K562 (cell line): ENCODE results near the gene IMMP2L. TPM values are rescaled to one million over a fixed set of nuclear protein-coding genes. Genes with fewer than 3 reads are reported as not detected.

ENCODE experiments used
- CBX3 ChIP-seq, 2 experiments: IDR thresholded peaks; 1 replicate in 1 of 2; 2 replicates in 1 of 2; pipeline ENCODE4 v1.6.1; 2012; ENCODE audit warnings: inconsistent platforms in 2 of 2, low read length in 2 of 2, borderline replicate concordance in 1 of 2, control low read depth in 1 of 2
- CC2D1A ChIP-seq: fragments of 450-650 bp; IDR thresholded peaks from 2 replicates; pipeline ENCODE4 v1.6.1; 2017; ENCODE audit warnings: mild to moderate bottlenecking
- EWSR1 ChIP-seq: fragments of 450-650 bp; IDR thresholded peaks from 2 replicates; pipeline ENCODE4 v1.6.1; 2018; ENCODE audit warnings: borderline replicate concordance, mild to moderate bottlenecking, low read depth, moderate library complexity; ENCODE audit not compliant: partially characterized antibody
- GABPB2 ChIP-seq: fragments of 250-450 bp; sonication (Bioruptor Pico); conservative IDR thresholded peaks from 2 replicates; pipeline ENCODE4 v1.5.1; 2021; ENCODE audit warnings: mild to moderate bottlenecking
- NFYB ChIP-seq: IDR thresholded peaks from 2 replicates; pipeline ENCODE4 v1.6.1; 2011; ENCODE audit warnings: mild to moderate bottlenecking, moderate library complexity; ENCODE audit not compliant: insufficient read length; ENCODE audit errors: extremely low read depth
- PHTF2 ChIP-seq: fragments of 250-450 bp; sonication (Bioruptor Pico); IDR thresholded peaks from 2 replicates; pipeline ENCODE4 v1.5.0; 2021; ENCODE audit warnings: mild to moderate bottlenecking
- RB1 ChIP-seq: fragments of 450-650 bp; IDR thresholded peaks from 2 replicates; pipeline ENCODE4 v1.6.1; 2017; ENCODE audit warnings: low read depth, mild to moderate bottlenecking
- RFX5 ChIP-seq: IDR thresholded peaks from 2 replicates; pipeline ENCODE4 v1.6.1; 2011; ENCODE audit warnings: low read depth, mild to moderate bottlenecking, improper control_type of control experiment, low read length
- TAF1 ChIP-seq: IDR thresholded peaks from 2 replicates; pipeline ENCODE4 v1.6.1; 2011; ENCODE audit warnings: mild to moderate bottlenecking, low read length, moderate library complexity; ENCODE audit not compliant: insufficient read depth, control insufficient read depth, severe bottlenecking; ENCODE audit errors: extremely low read depth
- ZNF274 ChIP-seq: IDR thresholded peaks from 2 replicates; pipeline ENCODE4 v1.6.1; 2011; ENCODE audit warnings: low read depth, mild to moderate bottlenecking, low read length, moderate library complexity, borderline replicate concordance
- ZNF347 ChIP-seq: fragments of 450-650 bp; formaldehyde crosslinking; IDR thresholded peaks from 2 replicates; pipeline ENCODE4 v1.4.0; 2020; ENCODE audit warnings: low read depth, mild to moderate bottlenecking, moderate library complexity
- polyA plus RNA-seq, 8 experiments: library from polyadenylated mRNA; depleted of rRNA in 4 of 8; stranded (reverse) in 5 of 8; unstranded in 3 of 8; fragments of >200 nt; fragmentation: Nextera tagmentation in 2 of 8; fragmentation: Illumina TruSeq in 1 of 8; extraction: Ambion mirVana in 2 of 8; extraction: Trizol in 1 of 8; gene quantifications; 2 replicates each; pipeline versions ENCODE4 v1.2.1 to v1.2.3, GENCODE V29; 2011 to 2014; ENCODE audit warnings: inconsistent platforms in 1 of 8, missing spikeins in 1 of 8
- total RNA-seq, 7 experiments: library from RNA; depleted of rRNA in 6 of 7; stranded (reverse); fragments of >200 nt in 6 of 7; fragmentation: Illumina TruSeq in 2 of 7; extraction: Trizol in 2 of 7; gene quantifications; 2 replicates each; pipeline versions ENCODE4 v1.2.1 to v1.2.3, GENCODE V29; 2011 to 2021; ENCODE audit warnings: low replicate concordance in 1 of 7
- TF ChIP-seq, protein P1 (sequence below): fragments of 200-400 bp; formaldehyde crosslinking; IDR thresholded peaks from 2 replicates; pipeline ENCODE4 v1.6.1; 2017; ENCODE audit warnings: mild to moderate bottlenecking, low read depth, low read length, moderate library complexity
- TF ChIP-seq, protein P2 (sequence below), 2 experiments: fragments of 450-650 bp in 1 of 2; IDR thresholded peaks; 2 replicates each; pipeline ENCODE4 v1.6.1; 2011 to 2017; ENCODE audit warnings: low read depth in 2 of 2, antibody characterized with exemption in 1 of 2, borderline replicate concordance in 1 of 2, low read length in 1 of 2, mild to moderate bottlenecking in 1 of 2, mixed read lengths in 1 of 2; ENCODE audit not compliant: control insufficient read depth in 1 of 2
- TF ChIP-seq, protein P3 (sequence below), 2 experiments: fragments of 450-650 bp; IDR thresholded peaks; 2 replicates each; pipeline ENCODE4 v1.6.1; 2018; ENCODE audit warnings: mild to moderate bottlenecking in 2 of 2, low read depth in 1 of 2; ENCODE audit not compliant: partially characterized antibody in 2 of 2

IMMP2L gene
- total and polyA plus RNA-seq, 9 of the 15 experiments (the other 6 are each of a cell fraction or from before 2014, with no cell fraction given): 29.7 to 116 (median 53.0) TPM

DNA sequence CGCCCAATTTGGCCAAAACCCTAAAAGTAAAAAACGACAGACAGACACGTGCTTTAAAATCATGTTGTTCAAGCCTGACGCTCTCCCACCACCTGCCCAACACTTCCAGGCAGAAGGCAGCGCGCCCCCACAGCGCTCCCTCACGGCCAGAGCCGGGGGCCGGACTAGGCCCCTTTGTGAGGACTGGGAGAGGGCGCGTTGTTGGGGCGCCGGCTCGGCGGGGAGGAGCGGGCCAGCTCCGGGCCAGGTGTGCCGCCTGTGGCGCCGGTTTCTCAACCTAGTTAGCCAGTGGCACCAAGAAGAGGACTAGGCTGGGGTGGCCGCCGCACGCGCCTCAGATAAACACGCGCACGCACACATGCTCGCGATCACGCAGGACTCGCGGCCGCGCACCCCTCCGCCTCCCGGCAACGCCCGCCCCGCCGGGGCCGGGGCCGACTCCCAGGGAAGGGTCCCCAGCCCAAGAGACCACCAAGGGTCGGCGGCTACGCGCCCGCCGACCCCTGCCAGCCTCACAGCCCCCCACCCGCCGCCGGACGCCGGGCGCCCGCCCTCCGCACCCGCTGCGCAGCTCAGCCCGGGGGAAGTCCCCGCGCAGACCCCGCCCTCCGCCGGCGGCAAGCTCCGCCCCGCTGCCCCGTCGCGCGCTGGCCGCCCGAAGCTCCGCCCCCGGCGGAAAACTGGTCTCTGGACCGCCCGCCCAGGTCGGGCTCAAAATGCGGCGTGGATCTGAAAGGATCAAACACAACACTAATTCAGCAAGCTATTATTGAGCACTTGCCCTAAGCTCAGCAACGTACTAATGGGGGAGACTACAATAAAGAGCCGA is at the start of gene IMMP2L (continued):
- TF ChIP-seq, protein P1, sequence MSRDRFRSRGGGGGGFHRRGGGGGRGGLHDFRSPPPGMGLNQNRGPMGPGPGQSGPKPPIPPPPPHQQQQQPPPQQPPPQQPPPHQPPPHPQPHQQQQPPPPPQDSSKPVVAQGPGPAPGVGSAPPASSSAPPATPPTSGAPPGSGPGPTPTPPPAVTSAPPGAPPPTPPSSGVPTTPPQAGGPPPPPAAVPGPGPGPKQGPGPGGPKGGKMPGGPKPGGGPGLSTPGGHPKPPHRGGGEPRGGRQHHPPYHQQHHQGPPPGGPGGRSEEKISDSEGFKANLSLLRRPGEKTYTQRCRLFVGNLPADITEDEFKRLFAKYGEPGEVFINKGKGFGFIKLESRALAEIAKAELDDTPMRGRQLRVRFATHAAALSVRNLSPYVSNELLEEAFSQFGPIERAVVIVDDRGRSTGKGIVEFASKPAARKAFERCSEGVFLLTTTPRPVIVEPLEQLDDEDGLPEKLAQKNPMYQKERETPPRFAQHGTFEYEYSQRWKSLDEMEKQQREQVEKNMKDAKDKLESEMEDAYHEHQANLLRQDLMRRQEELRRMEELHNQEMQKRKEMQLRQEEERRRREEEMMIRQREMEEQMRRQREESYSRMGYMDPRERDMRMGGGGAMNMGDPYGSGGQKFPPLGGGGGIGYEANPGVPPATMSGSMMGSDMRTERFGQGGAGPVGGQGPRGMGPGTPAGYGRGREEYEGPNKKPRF: no peak
- no peak for TF ChIP-seq ZNF347 (CRISPR knock-in tag)
- peak; percentile 76; the same call in 1 of the 2 replicates for TF ChIP-seq RFX5
- TF ChIP-seq, protein P2, sequence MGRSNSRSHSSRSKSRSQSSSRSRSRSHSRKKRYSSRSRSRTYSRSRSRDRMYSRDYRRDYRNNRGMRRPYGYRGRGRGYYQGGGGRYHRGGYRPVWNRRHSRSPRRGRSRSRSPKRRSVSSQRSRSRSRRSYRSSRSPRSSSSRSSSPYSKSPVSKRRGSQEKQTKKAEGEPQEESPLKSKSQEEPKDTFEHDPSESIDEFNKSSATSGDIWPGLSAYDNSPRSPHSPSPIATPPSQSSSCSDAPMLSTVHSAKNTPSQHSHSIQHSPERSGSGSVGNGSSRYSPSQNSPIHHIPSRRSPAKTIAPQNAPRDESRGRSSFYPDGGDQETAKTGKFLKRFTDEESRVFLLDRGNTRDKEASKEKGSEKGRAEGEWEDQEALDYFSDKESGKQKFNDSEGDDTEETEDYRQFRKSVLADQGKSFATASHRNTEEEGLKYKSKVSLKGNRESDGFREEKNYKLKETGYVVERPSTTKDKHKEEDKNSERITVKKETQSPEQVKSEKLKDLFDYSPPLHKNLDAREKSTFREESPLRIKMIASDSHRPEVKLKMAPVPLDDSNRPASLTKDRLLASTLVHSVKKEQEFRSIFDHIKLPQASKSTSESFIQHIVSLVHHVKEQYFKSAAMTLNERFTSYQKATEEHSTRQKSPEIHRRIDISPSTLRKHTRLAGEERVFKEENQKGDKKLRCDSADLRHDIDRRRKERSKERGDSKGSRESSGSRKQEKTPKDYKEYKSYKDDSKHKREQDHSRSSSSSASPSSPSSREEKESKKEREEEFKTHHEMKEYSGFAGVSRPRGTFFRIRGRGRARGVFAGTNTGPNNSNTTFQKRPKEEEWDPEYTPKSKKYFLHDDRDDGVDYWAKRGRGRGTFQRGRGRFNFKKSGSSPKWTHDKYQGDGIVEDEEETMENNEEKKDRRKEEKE (IDR thresholded peaks at IDR 0.05; ENCODE audit: borderline replicate concordance in 1 of 2, control insufficient read depth in 1 of 2, low read depth in 2 of 2, low read length in 1 of 2): peak in 1 of 2 experiments; percentile 37; a peak in 1 of 4 replicates
- TF ChIP-seq GABPB2 (CRISPR knock-in tag): no peak
- peak; percentile 85 for TF ChIP-seq RB1
- TF ChIP-seq, protein P3, sequence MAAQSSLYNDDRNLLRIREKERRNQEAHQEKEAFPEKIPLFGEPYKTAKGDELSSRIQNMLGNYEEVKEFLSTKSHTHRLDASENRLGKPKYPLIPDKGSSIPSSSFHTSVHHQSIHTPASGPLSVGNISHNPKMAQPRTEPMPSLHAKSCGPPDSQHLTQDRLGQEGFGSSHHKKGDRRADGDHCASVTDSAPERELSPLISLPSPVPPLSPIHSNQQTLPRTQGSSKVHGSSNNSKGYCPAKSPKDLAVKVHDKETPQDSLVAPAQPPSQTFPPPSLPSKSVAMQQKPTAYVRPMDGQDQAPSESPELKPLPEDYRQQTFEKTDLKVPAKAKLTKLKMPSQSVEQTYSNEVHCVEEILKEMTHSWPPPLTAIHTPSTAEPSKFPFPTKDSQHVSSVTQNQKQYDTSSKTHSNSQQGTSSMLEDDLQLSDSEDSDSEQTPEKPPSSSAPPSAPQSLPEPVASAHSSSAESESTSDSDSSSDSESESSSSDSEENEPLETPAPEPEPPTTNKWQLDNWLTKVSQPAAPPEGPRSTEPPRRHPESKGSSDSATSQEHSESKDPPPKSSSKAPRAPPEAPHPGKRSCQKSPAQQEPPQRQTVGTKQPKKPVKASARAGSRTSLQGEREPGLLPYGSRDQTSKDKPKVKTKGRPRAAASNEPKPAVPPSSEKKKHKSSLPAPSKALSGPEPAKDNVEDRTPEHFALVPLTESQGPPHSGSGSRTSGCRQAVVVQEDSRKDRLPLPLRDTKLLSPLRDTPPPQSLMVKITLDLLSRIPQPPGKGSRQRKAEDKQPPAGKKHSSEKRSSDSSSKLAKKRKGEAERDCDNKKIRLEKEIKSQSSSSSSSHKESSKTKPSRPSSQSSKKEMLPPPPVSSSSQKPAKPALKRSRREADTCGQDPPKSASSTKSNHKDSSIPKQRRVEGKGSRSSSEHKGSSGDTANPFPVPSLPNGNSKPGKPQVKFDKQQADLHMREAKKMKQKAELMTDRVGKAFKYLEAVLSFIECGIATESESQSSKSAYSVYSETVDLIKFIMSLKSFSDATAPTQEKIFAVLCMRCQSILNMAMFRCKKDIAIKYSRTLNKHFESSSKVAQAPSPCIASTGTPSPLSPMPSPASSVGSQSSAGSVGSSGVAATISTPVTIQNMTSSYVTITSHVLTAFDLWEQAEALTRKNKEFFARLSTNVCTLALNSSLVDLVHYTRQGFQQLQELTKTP (IDR thresholded peaks at IDR 0.05; ENCODE audit: low read depth in 1 of 2, partially characterized antibody in 2 of 2): peak in 1 of 2 experiments; percentile 73
- TF ChIP-seq EWSR1: no peak
- TF ChIP-seq ZNF274: no peak
- peak in 1 of 2 experiments; percentile 82; a peak in 1 of 3 replicates for TF ChIP-seq CBX3 (IDR thresholded peaks at IDR 0.05; ENCODE audit: borderline replicate concordance in 1 of 2, low read length in 2 of 2)
- TF ChIP-seq CC2D1A: peak; percentile 75
- peak; percentile 84 for TF ChIP-seq TAF1
- no peak for TF ChIP-seq PHTF2 (CRISPR knock-in tag)
- TF ChIP-seq NFYB: no peak
